ENCODE results near the gene ISM1.

GRCh38 chr20:13331536-13331935 is 110.5 kb downstream of the ISM1 start:
- TF ChIP-seq EZH2 (IDR thresholded peaks at IDR 0.05; ENCODE audit: borderline replicate concordance, low read length) (no peak), CTCF (IDR thresholded peaks at IDR 0.05; ENCODE audit: low read length) (no peak)
